ENCODE data around the gene HTR7. TPM values are rescaled to one million over a fixed set of nuclear protein-coding genes. Genes with fewer than 3 reads are reported as not detected.

Gene HTR7
- total RNA-seq, 1 donor: 4.6 TPM

- H3K4me3 ChIP-seq (ENCODE audit: low read depth, low read length): no peak overlapping the region
- TF ChIP-seq CTCF (IDR thresholded peaks at IDR 0.05; ENCODE audit: insufficient read depth, low read length): no peak
Observed at GRCh38 chr10:90806677-90807076, 51.2 kb downstream of the HTR7 start.

GRCh38 chr10:90805206-90805605 is 52.6 kb downstream of the HTR7 start:
- DNase-seq (ENCODE audit: low read depth): no peak
- no peak for TF ChIP-seq CTCF (IDR thresholded peaks at IDR 0.05; ENCODE audit: insufficient read depth, low read length)
- no peak overlapping the region for H3K4me3 ChIP-seq (ENCODE audit: low read depth, low read length)

More at GRCh38 chr10:90806677-90807076, 51.2 kb downstream of the HTR7 start:
- no peak for DNase-seq (ENCODE audit: low read depth)

- DNase-seq (ENCODE audit: low read depth): no peak
- H3K4me3 ChIP-seq (ENCODE audit: low read depth, low read length): no peak overlapping the region
- TF ChIP-seq CTCF (IDR thresholded peaks at IDR 0.05; ENCODE audit: insufficient read depth, low read length): no peak
Observed at GRCh38 chr10:90804354-90804753, 53.5 kb downstream of the HTR7 start.

GRCh38 chr10:90801608-90802007 is 56.2 kb downstream of the HTR7 start:
- H3K4me3 ChIP-seq (ENCODE audit: low read depth, low read length): no peak overlapping the region
- no peak for TF ChIP-seq CTCF (IDR thresholded peaks at IDR 0.05; ENCODE audit: insufficient read depth, low read length)
- DNase-seq (ENCODE audit: low read depth): no peak

GRCh38 chr10:90800232-90800796 is 57.5 kb downstream of the HTR7 start:
- H3K4me3 ChIP-seq (ENCODE audit: low read depth, low read length): no peak overlapping the region
- DNase-seq (ENCODE audit: low read depth): no peak
- no peak for TF ChIP-seq CTCF (IDR thresholded peaks at IDR 0.05; ENCODE audit: insufficient read depth, low read length)

GRCh38 chr10:90799172-90799571 is 58.7 kb downstream of the HTR7 start:
- DNase-seq (ENCODE audit: low read depth): no peak
- H3K4me3 ChIP-seq (ENCODE audit: low read depth, low read length): no peak overlapping the region
- TF ChIP-seq CTCF (IDR thresholded peaks at IDR 0.05; ENCODE audit: insufficient read depth, low read length): no peak

GRCh38 chr10:90798482-90798881 is 59.4 kb downstream of the HTR7 start:
- no peak for TF ChIP-seq CTCF (IDR thresholded peaks at IDR 0.05; ENCODE audit: insufficient read depth, low read length)
- DNase-seq (ENCODE audit: low read depth): no peak
- no peak overlapping the region for H3K4me3 ChIP-seq (ENCODE audit: low read depth, low read length)
